ENCODE data around the gene FAM3B. TPM values are rescaled to one million over a fixed set of nuclear protein-coding genes. Genes with fewer than 3 reads are reported as not detected.

FAM3B gene
- total and polyA plus RNA-seq, 9 of the 15 experiments (the other 6 are each of a cell fraction or from before 2014, with no cell fraction given) = 0.04 to 0.18 (median 0.12) TPM; not detected in 5

DNA sequence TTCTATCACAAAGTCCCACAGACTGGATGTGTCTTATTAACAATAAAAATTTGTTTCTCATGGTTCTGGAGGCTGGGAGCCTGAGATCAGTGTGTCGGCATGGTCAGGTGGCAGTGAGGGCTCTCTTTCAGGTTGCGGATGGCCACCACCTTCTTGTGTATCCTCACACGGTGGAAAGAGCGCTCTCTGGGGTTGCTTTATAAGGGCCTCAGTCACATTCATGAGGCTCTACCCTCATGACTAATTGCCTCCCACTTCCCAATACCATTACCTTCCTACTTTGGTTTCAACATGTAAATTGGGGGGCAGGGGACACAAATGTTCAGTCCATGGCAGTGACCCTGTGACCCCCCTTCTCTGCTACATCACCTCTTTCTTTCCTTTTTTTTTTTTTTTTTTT lies 88.7 kb downstream of the FAM3B start (continued):
- TF ChIP-seq, protein P1, sequence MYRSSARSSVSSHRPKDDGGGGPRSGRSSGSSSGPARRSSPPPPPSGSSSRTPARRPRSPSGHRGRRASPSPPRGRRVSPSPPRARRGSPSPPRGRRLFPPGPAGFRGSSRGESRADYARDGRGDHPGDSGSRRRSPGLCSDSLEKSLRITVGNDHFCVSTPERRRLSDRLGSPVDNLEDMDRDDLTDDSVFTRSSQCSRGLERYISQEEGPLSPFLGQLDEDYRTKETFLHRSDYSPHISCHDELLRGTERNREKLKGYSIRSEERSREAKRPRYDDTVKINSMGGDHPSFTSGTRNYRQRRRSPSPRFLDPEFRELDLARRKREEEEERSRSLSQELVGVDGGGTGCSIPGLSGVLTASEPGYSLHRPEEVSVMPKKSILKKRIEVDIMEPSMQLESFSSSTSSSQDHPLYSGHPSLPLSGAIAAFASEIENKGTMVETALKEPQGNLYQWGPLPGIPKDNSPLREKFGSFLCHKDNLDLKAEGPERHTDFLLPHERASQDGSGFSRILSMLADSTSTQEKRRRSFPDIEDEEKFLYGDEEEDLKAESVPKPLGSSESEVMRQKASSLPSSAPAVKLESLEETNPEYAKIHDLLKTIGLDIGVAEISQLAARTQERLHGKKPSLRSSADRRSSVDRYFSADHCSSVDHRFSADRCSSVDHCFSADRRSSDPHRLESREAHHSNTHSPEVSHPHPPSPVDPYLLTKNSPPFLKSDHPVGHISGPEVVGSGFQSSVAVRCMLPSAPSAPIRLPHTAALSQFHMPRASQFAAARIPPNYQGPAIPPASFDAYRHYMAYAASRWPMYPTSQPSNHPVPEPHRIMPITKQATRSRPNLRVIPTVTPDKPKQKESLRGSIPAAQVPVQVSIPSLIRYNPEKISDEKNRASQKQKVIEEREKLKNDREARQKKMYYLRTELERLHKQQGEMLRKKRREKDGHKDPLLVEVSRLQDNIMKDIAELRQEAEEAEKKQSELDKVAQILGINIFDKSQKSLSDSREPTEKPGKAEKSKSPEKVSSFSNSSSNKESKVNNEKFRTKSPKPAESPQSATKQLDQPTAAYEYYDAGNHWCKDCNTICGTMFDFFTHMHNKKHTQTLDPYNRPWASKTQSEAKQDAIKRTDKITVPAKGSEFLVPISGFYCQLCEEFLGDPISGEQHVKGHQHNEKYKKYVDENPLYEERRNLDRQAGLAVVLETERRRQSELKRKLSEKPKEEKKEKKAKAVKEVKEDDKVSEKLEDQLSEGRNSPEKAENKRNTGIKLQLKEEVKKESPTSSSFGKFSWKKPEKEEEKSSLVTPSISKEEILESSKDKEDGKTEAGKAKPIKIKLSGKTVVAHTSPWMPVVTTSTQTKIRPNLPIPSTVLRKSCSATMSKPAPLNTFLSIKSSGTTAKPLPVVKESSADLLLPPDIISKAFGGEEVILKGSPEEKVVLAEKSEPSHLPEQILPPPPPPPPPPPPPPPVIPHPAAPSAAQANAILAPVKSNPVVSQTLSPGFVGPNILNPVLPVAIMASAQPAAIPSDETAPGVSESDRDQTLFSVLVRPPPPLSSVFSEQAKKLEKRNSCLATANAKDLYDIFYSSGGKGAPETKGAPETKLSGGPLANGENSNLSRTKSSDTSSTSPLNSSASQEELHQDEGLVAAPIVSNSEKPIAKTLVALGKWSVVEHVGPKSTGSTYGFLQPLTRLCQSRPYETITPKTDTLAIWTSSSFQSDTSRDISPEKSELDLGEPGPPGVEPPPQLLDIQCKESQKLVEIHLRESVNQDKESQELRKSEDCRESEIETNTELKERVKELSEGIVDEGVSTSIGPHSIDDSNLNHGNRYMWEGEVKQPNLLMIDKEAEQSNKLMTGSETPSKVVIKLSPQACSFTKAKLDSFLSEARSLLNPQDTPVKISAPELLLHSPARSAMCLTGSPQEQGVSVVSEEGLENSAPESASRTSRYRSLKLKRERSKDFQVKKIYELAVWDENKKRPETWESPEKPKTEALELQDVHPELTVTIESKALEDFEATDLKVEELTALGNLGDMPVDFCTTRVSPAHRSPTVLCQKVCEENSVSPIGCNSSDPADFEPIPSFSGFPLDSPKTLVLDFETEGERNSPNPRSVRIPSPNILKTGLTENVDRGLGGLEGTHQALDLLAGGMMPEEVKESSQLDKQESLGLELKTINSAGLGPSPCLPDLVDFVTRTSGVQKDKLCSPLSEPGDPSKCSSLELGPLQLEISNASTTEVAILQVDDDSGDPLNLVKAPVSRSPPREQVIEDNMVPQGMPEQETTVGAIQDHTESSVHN (IDR thresholded peaks at IDR 0.05; ENCODE audit: borderline replicate concordance in 1 of 2, low read depth in 1 of 2) = no peak
- TF ChIP-seq JUND (IDR thresholded peaks at IDR 0.05; ENCODE audit: borderline replicate concordance, low read depth, low read length) (no peak), JUND (tag; IDR thresholded peaks at IDR 0.05; ENCODE audit: borderline replicate concordance, low read depth, low read length) (no peak)
